GM12801 (cell line): ENCODE measurements around the gene CES1.

Source experiments
- TF ChIP-seq, protein P1 (sequence below): IDR thresholded peaks from one replicate; pipeline ENCODE4 v1.5.1; 2011; ENCODE audit warnings: control low read depth; ENCODE audit not compliant: insufficient read length; ENCODE audit errors: extremely low read depth

CES1 gene

DNA sequence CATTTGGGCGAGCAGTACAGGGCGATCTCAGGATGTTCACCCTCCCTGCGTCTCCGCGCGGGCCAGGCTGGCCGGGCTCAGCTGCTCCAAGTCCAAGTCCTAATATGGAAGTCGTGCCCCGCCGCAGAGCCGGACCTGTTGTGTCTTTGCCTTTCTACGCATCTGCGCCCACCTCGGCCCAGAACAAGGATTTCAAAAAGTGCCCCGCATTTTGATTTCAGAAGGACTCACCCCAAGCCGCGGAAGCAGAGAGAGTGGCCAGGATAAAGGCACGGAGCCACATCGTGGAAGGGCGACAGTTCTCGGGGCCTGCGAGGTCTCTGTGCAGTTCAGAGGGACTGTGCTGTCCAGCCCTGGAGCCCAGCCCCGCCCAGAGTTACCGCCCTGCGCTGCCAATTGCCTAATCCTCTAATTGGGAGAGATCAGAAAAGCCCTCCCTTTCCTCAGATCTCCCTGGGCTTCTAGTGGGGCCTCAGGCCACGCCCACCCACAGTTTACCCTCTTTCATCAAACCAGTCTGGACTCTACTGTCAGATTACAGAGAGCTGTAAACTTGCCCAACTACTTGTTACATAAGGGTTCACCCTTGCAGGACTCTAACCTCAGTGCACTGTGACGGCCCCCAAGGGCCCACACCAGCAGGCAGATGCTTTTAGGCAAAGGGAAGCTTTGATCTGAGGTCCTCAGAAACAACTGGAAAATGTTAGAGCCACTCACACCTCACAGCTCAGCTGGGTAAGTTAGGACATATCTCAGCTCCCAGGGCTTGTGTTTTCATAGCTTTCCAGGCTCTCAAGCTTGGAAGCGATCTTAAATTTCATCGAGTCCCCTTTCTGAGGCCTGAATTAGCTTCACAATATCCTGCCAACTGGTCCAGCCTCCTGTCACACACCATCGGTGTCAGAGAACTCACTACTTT, at the start of gene CES1:
Gene CES1 (minus strand): TSS at position 324 of the 919 bp plus-strand sequence. CDS start 41 bp downstream, at position 283.
- TF ChIP-seq, protein P1, sequence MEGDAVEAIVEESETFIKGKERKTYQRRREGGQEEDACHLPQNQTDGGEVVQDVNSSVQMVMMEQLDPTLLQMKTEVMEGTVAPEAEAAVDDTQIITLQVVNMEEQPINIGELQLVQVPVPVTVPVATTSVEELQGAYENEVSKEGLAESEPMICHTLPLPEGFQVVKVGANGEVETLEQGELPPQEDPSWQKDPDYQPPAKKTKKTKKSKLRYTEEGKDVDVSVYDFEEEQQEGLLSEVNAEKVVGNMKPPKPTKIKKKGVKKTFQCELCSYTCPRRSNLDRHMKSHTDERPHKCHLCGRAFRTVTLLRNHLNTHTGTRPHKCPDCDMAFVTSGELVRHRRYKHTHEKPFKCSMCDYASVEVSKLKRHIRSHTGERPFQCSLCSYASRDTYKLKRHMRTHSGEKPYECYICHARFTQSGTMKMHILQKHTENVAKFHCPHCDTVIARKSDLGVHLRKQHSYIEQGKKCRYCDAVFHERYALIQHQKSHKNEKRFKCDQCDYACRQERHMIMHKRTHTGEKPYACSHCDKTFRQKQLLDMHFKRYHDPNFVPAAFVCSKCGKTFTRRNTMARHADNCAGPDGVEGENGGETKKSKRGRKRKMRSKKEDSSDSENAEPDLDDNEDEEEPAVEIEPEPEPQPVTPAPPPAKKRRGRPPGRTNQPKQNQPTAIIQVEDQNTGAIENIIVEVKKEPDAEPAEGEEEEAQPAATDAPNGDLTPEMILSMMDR = no peak

- TF ChIP-seq, protein P1 = no peak
Measured at GRCh38 chr16:55876854-55877253, 44.0 kb upstream of the CES1 start.

DNA sequence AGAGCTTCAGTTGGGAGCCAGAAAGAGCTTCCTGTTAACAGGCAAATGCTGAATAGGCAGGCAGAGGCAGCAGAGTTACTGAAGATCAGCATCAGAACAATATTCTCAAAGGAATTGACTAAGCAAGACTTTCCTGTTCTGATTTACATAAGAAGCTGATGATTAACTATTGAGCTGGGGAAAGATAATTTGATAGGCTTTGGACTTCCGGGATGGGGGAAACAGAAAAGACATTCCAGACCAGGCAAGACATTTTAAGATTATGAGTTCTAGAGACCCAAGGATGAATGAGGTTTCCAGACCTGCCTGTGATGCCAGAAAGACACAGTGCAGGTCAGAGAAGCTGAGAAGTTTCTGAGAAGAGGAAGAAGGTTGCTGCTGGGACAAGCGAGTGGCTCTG, 42.4 kb upstream of the CES1 start, which contains the start of gene CES5A:
Gene CES5A (minus strand): TSS at position 101 of the 400 bp plus-strand sequence. CDS start 152 bp downstream, outside the sequence.
- TF ChIP-seq, protein P1 = no peak

- TF ChIP-seq, protein P1 = no peak
Measured at GRCh38 chr16:55873122-55873521, 40.2 kb upstream of the CES1 start.

- TF ChIP-seq, protein P1 = no peak
Measured at GRCh38 chr16:55872130-55872529, 39.2 kb upstream of the CES1 start.

DNA sequence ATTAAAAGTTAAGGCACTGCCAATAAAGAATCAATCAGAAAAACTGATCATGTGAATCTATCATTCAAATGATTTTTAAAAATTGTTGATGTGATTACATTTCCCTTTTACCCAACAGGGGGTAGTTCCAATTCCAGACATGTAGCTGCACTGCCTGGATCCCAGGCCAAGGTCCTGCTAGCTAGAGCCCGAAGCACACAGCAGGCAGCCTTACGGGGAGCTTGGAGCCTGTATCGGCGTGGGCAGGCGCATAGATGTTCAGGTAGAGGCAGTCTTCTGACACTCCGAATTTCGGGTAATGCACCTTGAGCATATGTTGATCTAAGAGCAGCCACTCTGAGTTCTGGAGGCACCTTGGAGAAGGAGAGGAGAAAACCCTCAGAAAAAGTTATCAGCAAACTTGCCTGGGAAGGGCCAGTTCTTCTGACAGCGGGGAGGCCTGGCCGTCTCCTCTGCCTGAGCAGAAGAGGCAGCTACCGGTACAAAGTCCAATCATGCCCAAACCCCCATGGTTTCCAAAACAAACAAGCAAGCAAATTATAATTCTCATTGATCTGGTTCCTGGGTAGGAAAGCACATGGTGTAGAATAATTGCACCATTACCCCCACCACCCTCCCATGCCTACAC, 38.6 kb upstream of the CES1 start:
- TF ChIP-seq, protein P1 = no peak

DNA sequence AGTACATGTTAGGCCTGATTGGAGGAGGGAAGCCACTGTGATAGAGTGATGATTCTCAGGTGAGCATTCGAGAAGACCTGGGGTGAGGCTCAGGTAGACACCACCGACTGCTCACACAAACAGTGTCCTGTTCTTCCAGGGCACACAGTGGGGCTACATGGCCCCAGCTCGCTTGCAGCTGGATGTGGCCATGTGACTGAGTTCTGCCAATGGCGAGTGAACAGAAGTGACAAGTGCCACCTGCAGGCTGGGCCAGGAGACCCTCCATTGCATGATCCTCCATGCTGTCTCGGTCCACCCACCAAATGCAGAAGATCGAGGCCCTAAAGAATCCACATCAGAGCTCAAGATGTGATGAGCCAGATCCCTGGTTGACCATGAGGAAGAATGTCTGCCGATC, 36.1 kb upstream of the CES1 start:
- TF ChIP-seq, protein P1 = no peak
